Panc1 (cell line): ENCODE measurements around the gene MTTP.

Experiments
- POLR2AphosphoS5 ChIP-seq: IDR thresholded peaks from 2 replicates; pipeline ENCODE4 v1.6.1; 2012; ENCODE audit warnings: mild to moderate bottlenecking, low read depth, low read length, moderate library complexity
- SIN3A ChIP-seq: IDR thresholded peaks from 2 replicates; pipeline ENCODE4 v1.6.1; 2012; ENCODE audit warnings: low read depth, mild to moderate bottlenecking, low read length, moderate library complexity, borderline replicate concordance; ENCODE audit not compliant: insufficient read depth
- TCF7L2 ChIP-seq: IDR thresholded peaks from 2 replicates; pipeline ENCODE4 v1.6.1; 2011; ENCODE audit warnings: mild to moderate bottlenecking, low read depth, low read length, inconsistent platforms
- TF ChIP-seq, protein P1 (sequence below): fragments of 450-650 bp; IDR thresholded peaks from 2 replicates; pipeline ENCODE4 v1.5.1; 2017; ENCODE audit warnings: mild to moderate bottlenecking
- TF ChIP-seq, protein P2 (sequence below), 2 experiments: IDR thresholded peaks; 2 replicates each; pipeline ENCODE4 v1.6.1; 2011 to 2012; ENCODE audit warnings: low read depth in 2 of 2, control low read depth in 1 of 2, low read length in 1 of 2, mild to moderate bottlenecking in 1 of 2, moderate library complexity in 1 of 2; ENCODE audit not compliant: insufficient read depth in 1 of 2

GRCh38 chr4:99644453-99644852 lies 69.8 kb downstream of the MTTP start:
- TF ChIP-seq, protein P1, sequence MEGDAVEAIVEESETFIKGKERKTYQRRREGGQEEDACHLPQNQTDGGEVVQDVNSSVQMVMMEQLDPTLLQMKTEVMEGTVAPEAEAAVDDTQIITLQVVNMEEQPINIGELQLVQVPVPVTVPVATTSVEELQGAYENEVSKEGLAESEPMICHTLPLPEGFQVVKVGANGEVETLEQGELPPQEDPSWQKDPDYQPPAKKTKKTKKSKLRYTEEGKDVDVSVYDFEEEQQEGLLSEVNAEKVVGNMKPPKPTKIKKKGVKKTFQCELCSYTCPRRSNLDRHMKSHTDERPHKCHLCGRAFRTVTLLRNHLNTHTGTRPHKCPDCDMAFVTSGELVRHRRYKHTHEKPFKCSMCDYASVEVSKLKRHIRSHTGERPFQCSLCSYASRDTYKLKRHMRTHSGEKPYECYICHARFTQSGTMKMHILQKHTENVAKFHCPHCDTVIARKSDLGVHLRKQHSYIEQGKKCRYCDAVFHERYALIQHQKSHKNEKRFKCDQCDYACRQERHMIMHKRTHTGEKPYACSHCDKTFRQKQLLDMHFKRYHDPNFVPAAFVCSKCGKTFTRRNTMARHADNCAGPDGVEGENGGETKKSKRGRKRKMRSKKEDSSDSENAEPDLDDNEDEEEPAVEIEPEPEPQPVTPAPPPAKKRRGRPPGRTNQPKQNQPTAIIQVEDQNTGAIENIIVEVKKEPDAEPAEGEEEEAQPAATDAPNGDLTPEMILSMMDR, result no peak
- TF ChIP-seq SIN3A, result no peak
- TF ChIP-seq TCF7L2, result no peak
- no peak for TF ChIP-seq POLR2AphosphoS5
- TF ChIP-seq, protein P2, sequence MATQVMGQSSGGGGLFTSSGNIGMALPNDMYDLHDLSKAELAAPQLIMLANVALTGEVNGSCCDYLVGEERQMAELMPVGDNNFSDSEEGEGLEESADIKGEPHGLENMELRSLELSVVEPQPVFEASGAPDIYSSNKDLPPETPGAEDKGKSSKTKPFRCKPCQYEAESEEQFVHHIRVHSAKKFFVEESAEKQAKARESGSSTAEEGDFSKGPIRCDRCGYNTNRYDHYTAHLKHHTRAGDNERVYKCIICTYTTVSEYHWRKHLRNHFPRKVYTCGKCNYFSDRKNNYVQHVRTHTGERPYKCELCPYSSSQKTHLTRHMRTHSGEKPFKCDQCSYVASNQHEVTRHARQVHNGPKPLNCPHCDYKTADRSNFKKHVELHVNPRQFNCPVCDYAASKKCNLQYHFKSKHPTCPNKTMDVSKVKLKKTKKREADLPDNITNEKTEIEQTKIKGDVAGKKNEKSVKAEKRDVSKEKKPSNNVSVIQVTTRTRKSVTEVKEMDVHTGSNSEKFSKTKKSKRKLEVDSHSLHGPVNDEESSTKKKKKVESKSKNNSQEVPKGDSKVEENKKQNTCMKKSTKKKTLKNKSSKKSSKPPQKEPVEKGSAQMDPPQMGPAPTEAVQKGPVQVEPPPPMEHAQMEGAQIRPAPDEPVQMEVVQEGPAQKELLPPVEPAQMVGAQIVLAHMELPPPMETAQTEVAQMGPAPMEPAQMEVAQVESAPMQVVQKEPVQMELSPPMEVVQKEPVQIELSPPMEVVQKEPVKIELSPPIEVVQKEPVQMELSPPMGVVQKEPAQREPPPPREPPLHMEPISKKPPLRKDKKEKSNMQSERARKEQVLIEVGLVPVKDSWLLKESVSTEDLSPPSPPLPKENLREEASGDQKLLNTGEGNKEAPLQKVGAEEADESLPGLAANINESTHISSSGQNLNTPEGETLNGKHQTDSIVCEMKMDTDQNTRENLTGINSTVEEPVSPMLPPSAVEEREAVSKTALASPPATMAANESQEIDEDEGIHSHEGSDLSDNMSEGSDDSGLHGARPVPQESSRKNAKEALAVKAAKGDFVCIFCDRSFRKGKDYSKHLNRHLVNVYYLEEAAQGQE (IDR thresholded peaks at IDR 0.05; ENCODE audit: insufficient read depth in 1 of 2, low read depth in 2 of 2, low read length in 1 of 2), result no peak
